ENCODE data around the gene IL2RA.

- TF ChIP-seq CTCF (IDR thresholded peaks at IDR 0.05; ENCODE audit: poor library complexity, severe bottlenecking) (peak; percentile 28), EZH2 (IDR thresholded peaks at IDR 0.05; ENCODE audit: borderline replicate concordance, insufficient read depth, low read length, poor library complexity, severe bottlenecking) (no peak), REST (IDR thresholded peaks at IDR 0.05; ENCODE audit: borderline replicate concordance) (no peak), TAF1 (IDR thresholded peaks at IDR 0.05; ENCODE audit: low read depth) (no peak), POLR2AphosphoS5 (IDR thresholded peaks at IDR 0.05) (no peak), EP300 (conservative IDR thresholded peaks at IDR 0.05; ENCODE audit: poor library complexity, severe bottlenecking) (no peak)
Measured at GRCh38 chr10:5977471-5978229, 84.5 kb downstream of the IL2RA start, which contains the start of gene IL15RA.

Measured in neural cell (in vitro differentiated cells).